HG02938 (cell line): Measurements from ENCODE around the gene PSMD11.
A peak's percentile ranks its signal among the peaks of the same experiment; 100 is the strongest.

Experiments used
- ATAC-seq: cut with Tn5 transposase; IDR thresholded peaks from one replicate; pipeline ENCODE4 v1.9.1; 2021; ENCODE audit warnings: mild to moderate bottlenecking, moderate library complexity; ENCODE audit not compliant: unreplicated experiment

PSMD11 gene

GRCh38 chr17:32489320-32490100 lies 45.2 kb downstream of the PSMD11 start:
- no peak for ATAC-seq

GRCh38 chr17:32490101-32490482 lies 45.8 kb downstream of the PSMD11 start:
- no peak for ATAC-seq

GRCh38 chr17:32491371-32492263 lies 47.3 kb downstream of the PSMD11 start:
- no peak for ATAC-seq

- no peak for ATAC-seq
Observed at GRCh38 chr17:32492264-32492589, 47.9 kb downstream of the PSMD11 start.

GRCh38 chr17:32492648-32493289 lies 48.5 kb downstream of the PSMD11 start:
- no peak for ATAC-seq

GRCh38 chr17:32493571-32493970 lies 49.3 kb downstream of the PSMD11 start:
- ATAC-seq, result no peak

GRCh38 chr17:32493976-32494513 lies 49.7 kb downstream of the PSMD11 start:
- ATAC-seq, result no peak

- ATAC-seq, result no peak
Observed at GRCh38 chr17:32494621-32495358, 50.5 kb downstream of the PSMD11 start.

- no peak for ATAC-seq
Observed at GRCh38 chr17:32495359-32496231, 51.3 kb downstream of the PSMD11 start.

GRCh38 chr17:32496395-32497073 lies 52.2 kb downstream of the PSMD11 start:
- ATAC-seq, result no peak

- ATAC-seq, result no peak
Observed at GRCh38 chr17:32497431-32498205, 53.3 kb downstream of the PSMD11 start.

GRCh38 chr17:32498391-32498790 lies 54.1 kb downstream of the PSMD11 start:
- no peak for ATAC-seq

GRCh38 chr17:32502013-32502412 lies 57.7 kb downstream of the PSMD11 start:
- no peak for ATAC-seq

GRCh38 chr17:32502710-32503109 lies 58.4 kb downstream of the PSMD11 start:
- ATAC-seq, result no peak

- peak; percentile 80 for ATAC-seq
Observed at GRCh38 chr17:32503251-32504165, 59.2 kb downstream of the PSMD11 start.

- ATAC-seq, result no peak
Observed at GRCh38 chr17:32504166-32504990, 60.1 kb downstream of the PSMD11 start.
